Endothelial cell of umbilical vein (primary cell): ENCODE data around the gene SCO2. TPM values are rescaled to one million over a fixed set of nuclear protein-coding genes. Genes with fewer than 3 reads are reported as not detected.

ENCODE experiments used
- BruUV-seq: library from RNA; stranded (reverse); fragments of 400-500 nt; replicated peaks from 2 replicates; lab custom pipeline; 2021; lab: Mats Ljungman, UMichigan
- CTCF ChIA-PET: fragments of 300-600, 350-600 bp; sonication (Branson Sonifier 250); formaldehyde crosslinking; loops from one replicate; lab custom pipeline; 2021; ENCODE audit warnings: antibody characterized with exemption, inconsistent platforms; lab: Charles Lee
- POLR2A ChIA-PET: fragments of 300-600, 350-600 bp; sonication (Branson Sonifier 250); formaldehyde crosslinking; loops from one replicate; lab custom pipeline; 2021; ENCODE audit warnings: antibody characterized with exemption, inconsistent platforms; lab: Charles Lee
- DNase-seq: peaks from one replicate; pipeline ENCODE4 v3.0.0-alpha.2; 2011; ENCODE audit warnings: low read depth, low spot score
- FAIRE-seq: peaks from 2 replicates; lab custom pipeline; 2011; peaks lifted over from hg19 to GRCh38; lab: Jason Lieb, UNC
- H2AFZ ChIP-seq: 2 replicates; pipeline ENCODE4 v1.6.0; 2012; ENCODE audit warnings: low read depth, low read length, control low read depth, inconsistent platforms
- H3K27ac ChIP-seq: 2 replicates; pipeline ENCODE4 v1.5.1; 2011; ENCODE audit warnings: low read depth, mild to moderate bottlenecking, control low read depth, low read length, moderate library complexity; ENCODE audit not compliant: insufficient read depth
- H3K27me3 ChIP-seq, 2 experiments: 2 replicates each; pipeline versions ENCODE4 v1.6.0 to v1.6.1; 2011; ENCODE audit warnings: low read length in 2 of 2, mixed read lengths in 1 of 2; ENCODE audit not compliant: control insufficient read depth in 2 of 2, insufficient read depth in 2 of 2
- H3K36me3 ChIP-seq, 2 experiments: 2 replicates in 1 of 2; 3 replicates in 1 of 2; pipeline ENCODE4 v1.5.1; 2011; ENCODE audit warnings: low read length in 2 of 2, mild to moderate bottlenecking in 1 of 2, moderate library complexity in 1 of 2; ENCODE audit not compliant: control insufficient read depth in 2 of 2, insufficient read depth in 2 of 2; ENCODE audit errors: extremely low read depth in 1 of 2
- H3K4me1 ChIP-seq: 3 replicates; pipeline ENCODE4 v1.5.1; 2011; ENCODE audit warnings: mild to moderate bottlenecking, low read length; ENCODE audit not compliant: control insufficient read depth, insufficient read depth; ENCODE audit errors: extremely low read depth
- H3K4me2 ChIP-seq: 2 replicates; pipeline ENCODE4 v1.6.1; 2011; ENCODE audit warnings: low read length, control low read depth, mixed read lengths; ENCODE audit not compliant: insufficient read depth
- H3K4me3 ChIP-seq, 3 experiments: fragments of 200-600 bp in 1 of 3; sonication (generic), shearing (Covaris generic) in 1 of 3; replicated peaks in 1 of 3; 2 replicates each; pipeline ENCODE4 v1.5.1; 2011 to 2016; ENCODE audit warnings: control low read depth in 3 of 3, low read length in 3 of 3, mild to moderate bottlenecking in 2 of 3, inconsistent platforms in 1 of 3, low read depth in 1 of 3, moderate library complexity in 1 of 3; ENCODE audit not compliant: insufficient read depth in 1 of 3
- H3K79me2 ChIP-seq: 2 replicates; pipeline ENCODE4 v1.6.0; 2012; ENCODE audit warnings: low read length, inconsistent platforms; ENCODE audit not compliant: control insufficient read depth, insufficient read depth
- H3K9ac ChIP-seq: replicated peaks from 2 replicates; pipeline ENCODE3; 2011; ENCODE audit warnings: low read length, control low read depth; ENCODE audit not compliant: insufficient read depth; ENCODE audit errors: extremely low read depth
- H3K9me1 ChIP-seq: replicated peaks from 3 replicates; pipeline ENCODE4 v1.6.0; 2011; ENCODE audit warnings: mild to moderate bottlenecking, low read length; ENCODE audit not compliant: control insufficient read depth, insufficient read depth; ENCODE audit errors: extremely low read depth
- H3K9me3 ChIP-seq: replicated peaks from 2 replicates; pipeline ENCODE4 v1.5.1; 2012; ENCODE audit warnings: low read length, inconsistent platforms; ENCODE audit not compliant: control insufficient read depth, insufficient read depth
- H4K20me1 ChIP-seq: replicated peaks from 2 replicates; pipeline ENCODE3; 2011; ENCODE audit warnings: mild to moderate bottlenecking, low read length; ENCODE audit not compliant: control insufficient read depth, insufficient read depth; ENCODE audit errors: extremely low read depth
- CTCF ChIP-seq, 2 donors: IDR thresholded peaks; 1 replicate in 1 of 2; 2 replicates in 1 of 2; pipeline ENCODE4 v1.5.1; 2011; ENCODE audit warnings: low read length in 2 of 2, mild to moderate bottlenecking in 2 of 2, moderate library complexity in 2 of 2, control low read depth in 1 of 2, inconsistent platforms in 1 of 2, low read depth in 1 of 2; ENCODE audit not compliant: insufficient read depth in 1 of 2; ENCODE audit errors: extremely low read depth in 1 of 2
- JUN ChIP-seq: IDR thresholded peaks from 2 replicates; pipeline ENCODE4 v1.6.1; 2011; ENCODE audit warnings: borderline replicate concordance, low read depth; ENCODE audit not compliant: insufficient read length, insufficient read depth
- MAX ChIP-seq: IDR thresholded peaks from 2 replicates; pipeline ENCODE4 v1.6.1; 2011; ENCODE audit not compliant: insufficient read depth, insufficient read length
- POLR2A ChIP-seq: IDR thresholded peaks from 2 replicates; pipeline ENCODE4 v1.6.1; 2012; ENCODE audit warnings: low read depth, mild to moderate bottlenecking, control low read depth, low read length
- POLR2AphosphoS5 ChIP-seq: IDR thresholded peaks from 2 replicates; pipeline ENCODE4 v1.6.1; 2012; ENCODE audit warnings: low read depth, mild to moderate bottlenecking, control low read depth, low read length, moderate library complexity; ENCODE audit not compliant: insufficient read depth
- dilution Hi-C: fragments of 300-500 bp; cut with MboI; formaldehyde crosslinking; loops from one replicate; pipeline ENCODE4 v1.15.0; 2019; ENCODE audit warnings: low sequenced_read_pairs; ENCODE audit not compliant: extremely low pct_ligation_motif_present
- intact Hi-C: fragments of 100-400 bp; cut with micrococcal nuclease; formaldehyde crosslinking; loops from one replicate; pipeline ENCODE4 v1.10.0; 2022
- polyA plus RNA-seq, 4 experiments: library from polyadenylated mRNA; depleted of rRNA in 3 of 4; stranded (reverse) in 3 of 4; unstranded in 1 of 4; fragments of >200 nt; gene quantifications; 2 replicates each; pipeline versions ENCODE4 v1.2.1 to v1.2.3, GENCODE V29; 2011 to 2012; ENCODE audit warnings: missing spikeins in 1 of 4
- total RNA-seq: library from RNA; stranded (reverse); gene quantifications from 2 replicates; pipeline ENCODE4 v1.2.3, GENCODE V29; 2021

Gene SCO2
- total and polyA plus RNA-seq, 2 donors (not counting 3 experiments of a cell fraction or from before 2014, with no cell fraction given): 3.5 to 3.7 TPM

- TF ChIP-seq MAX: no peak
- peak; percentile 50 for TF ChIP-seq POLR2A
- TF ChIP-seq JUN: no peak
- peak; percentile 56 to 67 for TF ChIP-seq CTCF (IDR thresholded peaks at IDR 0.05; ENCODE audit: extremely low read depth in 1 of 2, insufficient read depth in 1 of 2, low read depth in 1 of 2, low read length in 2 of 2)
- peak; percentile 81 for TF ChIP-seq POLR2AphosphoS5
- DNase-seq: peak; percentile 73
- H3K9me1 ChIP-seq: no peaks in the 10 kb centered on the region
- peaks cover 0 to 22% of the 10 kb centered on the region in 2 experiments for H3K36me3 ChIP-seq
- H3K9ac ChIP-seq: peak overlapping the region; percentile 26
- ChIA-PET POLR2A (interaction anchor here (1.3 to 1.5 kb wide), 2 partner anchors 18 to 56 kb away, joined by 4 to 12 read pairs; partner anchors contain the start of genes CHKB, LMF2 and NCAPH2), CTCF (interaction anchor here (0.8 to 2.7 kb wide), 38 partner anchors 8 to 284 kb away, joined by 3 to 34 read pairs (median 4); partner anchors contain the start of genes ARSA, CHKB, KLHDC7B and LMF2)
- H3K9me3 ChIP-seq: no peaks in the 10 kb centered on the region
- H2AFZ ChIP-seq: peak overlapping the region; percentile 75
- H4K20me1 ChIP-seq: no peaks in the 10 kb centered on the region
- peak; percentile 79 for FAIRE-seq
- BruUV-seq: no TSS peak
- peak overlapping the region; percentile 7 for H3K27ac ChIP-seq
- H3K4me3 ChIP-seq: peak overlapping the region; percentile 45 to 66 (median 47)
- peaks cover 10% of the 10 kb centered on the region for H3K79me2 ChIP-seq
- H3K4me1 ChIP-seq: peaks cover 21% of the 10 kb centered on the region
- peak overlapping the region; percentile 45 for H3K4me2 ChIP-seq
- dilution Hi-C loops: no loop called here
- H3K27me3 ChIP-seq: peaks cover 2 to 8% of the 10 kb centered on the region in 2 experiments
- intact Hi-C loops: no loop called here
Observed at GRCh38 chr22:50526108-50526833, 873 bp upstream of the SCO2 start.
